PC-3 (cell line): ENCODE measurements around the gene MRRF. TPM values are rescaled to one million over a fixed set of nuclear protein-coding genes. Genes with fewer than 3 reads are reported as not detected.

Experiments
- ATAC-seq: fragments of 200-7000 bp; cut with Tn5 transposase; 2 replicates; pipeline ENCODE4 v1.9.1; 2020; ENCODE audit warnings: mild to moderate bottlenecking, moderate library complexity
- BruUV-seq: library from RNA; stranded (reverse); fragments of 400-500 nt; replicated peaks from 2 replicates; lab custom pipeline; 2021; lab: Mats Ljungman, UMichigan
- CTCF ChIA-PET: fragments of 300-600 bp; sonication (Branson Sonifier 250); formaldehyde crosslinking; loops from one replicate; lab custom pipeline; 2022; ENCODE audit warnings: antibody characterized with exemption; lab: Charles Lee
- POLR2A ChIA-PET: fragments of 300-600 bp; sonication (Branson Sonifier 250); formaldehyde crosslinking; loops from one replicate; lab custom pipeline; 2022; ENCODE audit warnings: antibody characterized with exemption; ENCODE audit not compliant: unreplicated experiment; lab: Charles Lee
- DNase-seq: peaks from one replicate; pipeline ENCODE4 v3.0.0-alpha.2; 2015
- H2AFZ ChIP-seq: fragments of 300-600 bp; sonication (generic); 2 replicates; pipeline ENCODE4 v1.6.0; 2016; ENCODE audit warnings: antibody characterized with exemption, low read length
- H3F3A ChIP-seq: fragments of 300-600 bp; sonication (generic); one replicate; pipeline ENCODE4 v1.6.0; 2017; ENCODE audit warnings: antibody characterized with exemption, low read length, control low read depth, mild to moderate bottlenecking; ENCODE audit not compliant: unreplicated experiment
- H3K27ac ChIP-seq: fragments of 300-600 bp; sonication (generic); 2 replicates; pipeline ENCODE4 v1.5.1; 2016; ENCODE audit warnings: mild to moderate bottlenecking, low read length
- H3K27me3 ChIP-seq: fragments of 300-600 bp; sonication (generic); 2 replicates; pipeline ENCODE4 v1.6.1; 2016; ENCODE audit warnings: low read length, mixed read lengths
- H3K36me3 ChIP-seq: fragments of 300-600 bp; sonication (generic); 2 replicates; pipeline ENCODE4 v1.6.1; 2016; ENCODE audit warnings: low read depth, mixed run types, low read length, mixed read lengths
- H3K4me1 ChIP-seq: fragments of 300-600 bp; sonication (generic); 2 replicates; pipeline ENCODE4 v1.5.1; 2016; ENCODE audit warnings: low read length; ENCODE audit not compliant: insufficient read depth
- H3K4me2 ChIP-seq: fragments of 300-600 bp; sonication (generic); 2 replicates; pipeline ENCODE4 v1.6.0; 2016; ENCODE audit warnings: low read length
- H3K4me3 ChIP-seq: fragments of 300-600 bp; sonication (generic); 2 replicates; pipeline ENCODE4 v1.5.1; 2016; ENCODE audit warnings: mild to moderate bottlenecking, low read length, mixed read lengths
- H3K79me2 ChIP-seq: fragments of 300-600 bp; sonication (generic); 2 replicates; pipeline ENCODE4 v1.6.1; 2017; ENCODE audit warnings: low read length, mixed read lengths
- H3K9ac ChIP-seq: fragments of 300-600 bp; sonication (generic); 2 replicates; pipeline ENCODE4 v1.6.0; 2016; ENCODE audit warnings: mild to moderate bottlenecking, low read length
- H3K9me2 ChIP-seq: fragments of 300-600 bp; sonication (generic); replicated peaks from 2 replicates; pipeline ENCODE4 v1.6.1; 2016; ENCODE audit warnings: mixed run types, low read length, mixed read lengths
- H3K9me3 ChIP-seq: fragments of 300-600 bp; sonication (generic); 2 replicates; pipeline ENCODE4 v1.6.1; 2016; ENCODE audit warnings: low read length, mixed read lengths
- H4K20me1 ChIP-seq: fragments of 300-600 bp; sonication (generic); 2 replicates; pipeline ENCODE4 v1.6.1; 2016; ENCODE audit warnings: low read length, mixed read lengths
- EZH2 ChIP-seq: fragments of 300-600 bp; sonication (generic); IDR thresholded peaks from one replicate; pipeline ENCODE4 v1.6.1; 2017; ENCODE audit warnings: antibody characterized with exemption, mild to moderate bottlenecking, low read length; ENCODE audit not compliant: unreplicated experiment
- EZH2phosphoT487 ChIP-seq: fragments of 300-600 bp; sonication (generic); IDR thresholded peaks from 2 replicates; pipeline ENCODE4 v1.6.1; 2018; ENCODE audit warnings: mild to moderate bottlenecking, antibody characterized with exemption, low read length, borderline replicate concordance
- intact Hi-C: fragments of 100-400 bp; cut with micrococcal nuclease; formaldehyde crosslinking; loops from 2 replicates; pipeline ENCODE4 v1.9.0; 2023
- total RNA-seq: library from RNA; depleted of rRNA; stranded (reverse); fragments of >200 nt; gene quantifications from 2 replicates; pipeline ENCODE4 v1.2.3, GENCODE V29; 2014
- TF ChIP-seq, protein P1 (sequence below): fragments of 300-600 bp; sonication (generic); conservative IDR thresholded peaks from 2 replicates; pipeline ENCODE4 v1.5.1; 2017; ENCODE audit warnings: antibody characterized with exemption, low read depth, mild to moderate bottlenecking, low read length

The MRRF gene
- total RNA-seq, 1 experiment from 2014 or later: 30.2 TPM

- H3K9ac ChIP-seq: no peak overlapping the region
- no peaks in the 10 kb centered on the region for H3K9me2 ChIP-seq
- ChIA-PET POLR2A (no interaction called here), CTCF (no interaction called here)
- no peaks in the 10 kb centered on the region for H3K36me3 ChIP-seq
- no peak overlapping the region for H3K4me2 ChIP-seq
- H3K4me3 ChIP-seq: no peak overlapping the region
- no peaks in the 10 kb centered on the region for H3K27me3 ChIP-seq
- intact Hi-C loops: no loop called here
- TF ChIP-seq, protein P1, sequence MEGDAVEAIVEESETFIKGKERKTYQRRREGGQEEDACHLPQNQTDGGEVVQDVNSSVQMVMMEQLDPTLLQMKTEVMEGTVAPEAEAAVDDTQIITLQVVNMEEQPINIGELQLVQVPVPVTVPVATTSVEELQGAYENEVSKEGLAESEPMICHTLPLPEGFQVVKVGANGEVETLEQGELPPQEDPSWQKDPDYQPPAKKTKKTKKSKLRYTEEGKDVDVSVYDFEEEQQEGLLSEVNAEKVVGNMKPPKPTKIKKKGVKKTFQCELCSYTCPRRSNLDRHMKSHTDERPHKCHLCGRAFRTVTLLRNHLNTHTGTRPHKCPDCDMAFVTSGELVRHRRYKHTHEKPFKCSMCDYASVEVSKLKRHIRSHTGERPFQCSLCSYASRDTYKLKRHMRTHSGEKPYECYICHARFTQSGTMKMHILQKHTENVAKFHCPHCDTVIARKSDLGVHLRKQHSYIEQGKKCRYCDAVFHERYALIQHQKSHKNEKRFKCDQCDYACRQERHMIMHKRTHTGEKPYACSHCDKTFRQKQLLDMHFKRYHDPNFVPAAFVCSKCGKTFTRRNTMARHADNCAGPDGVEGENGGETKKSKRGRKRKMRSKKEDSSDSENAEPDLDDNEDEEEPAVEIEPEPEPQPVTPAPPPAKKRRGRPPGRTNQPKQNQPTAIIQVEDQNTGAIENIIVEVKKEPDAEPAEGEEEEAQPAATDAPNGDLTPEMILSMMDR: no peak
- TF ChIP-seq EZH2phosphoT487: no peak
- no peak for TF ChIP-seq EZH2
- no peak overlapping the region for H3K27ac ChIP-seq
- DNase-seq (no peak), ATAC-seq (no peak)
- H4K20me1 ChIP-seq: no peaks in the 10 kb centered on the region
- H3K9me3 ChIP-seq: no peaks in the 10 kb centered on the region
- H3F3A ChIP-seq: no peaks in the 10 kb centered on the region
- no TSS peak for BruUV-seq
- no peaks in the 10 kb centered on the region for H3K79me2 ChIP-seq
- no peak overlapping the region for H2AFZ ChIP-seq
- no peaks in the 10 kb centered on the region for H3K4me1 ChIP-seq
Measured at GRCh38 chr9:122376796-122377195, 112.1 kb downstream of the MRRF start.

GRCh38 chr9:122377241-122378164 is 112.8 kb downstream of the MRRF start:
- no peaks in the 10 kb centered on the region for H4K20me1 ChIP-seq
- BruUV-seq: no TSS peak
- TF ChIP-seq EZH2phosphoT487 (no peak), EZH2 (no peak)
- TF ChIP-seq, protein P1: no peak
- CTCF ChIA-PET: no interaction called here
- H3K4me3 ChIP-seq: no peak overlapping the region
- no peak overlapping the region for H3K4me2 ChIP-seq
- no peaks in the 10 kb centered on the region for H3F3A ChIP-seq
- no peaks in the 10 kb centered on the region for H3K79me2 ChIP-seq
- POLR2A ChIA-PET: no interaction called here
- no peak overlapping the region for H3K27ac ChIP-seq
- no peaks in the 10 kb centered on the region for H3K4me1 ChIP-seq
- no peaks in the 10 kb centered on the region for H3K9me3 ChIP-seq
- no peak for ATAC-seq
- no peak overlapping the region for H3K9ac ChIP-seq
- intact Hi-C loops: no loop called here
- DNase-seq: no peak
- no peaks in the 10 kb centered on the region for H3K27me3 ChIP-seq
- H2AFZ ChIP-seq: no peak overlapping the region
- no peaks in the 10 kb centered on the region for H3K36me3 ChIP-seq
- H3K9me2 ChIP-seq: no peaks in the 10 kb centered on the region

DNA sequence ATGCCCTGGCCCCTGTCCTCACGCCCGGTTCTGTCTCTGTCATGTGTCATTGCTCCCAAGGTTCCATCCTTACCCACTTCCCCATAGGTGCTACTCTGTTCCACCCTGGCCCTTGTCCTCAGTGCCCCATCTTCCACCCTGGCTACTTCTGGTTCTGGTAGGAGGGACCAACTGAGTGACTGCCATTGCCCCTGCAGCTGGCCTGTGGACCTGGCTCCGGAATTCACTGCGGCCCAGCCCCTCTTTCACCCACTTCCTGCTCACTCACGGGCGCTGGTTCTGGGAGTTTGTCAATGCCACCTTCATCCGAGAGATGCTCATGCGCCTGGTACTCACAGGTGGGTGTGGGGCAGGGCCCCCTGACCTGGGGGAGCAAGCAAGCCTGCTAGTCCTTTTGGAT is 113.6 kb downstream of the MRRF start:
- Histone ChIP-seq H3K27ac (no peak overlapping the region), H3K9me3 (no peaks in the 10 kb centered on the region), H3K36me3 (no peaks in the 10 kb centered on the region), H3K9me2 (no peaks in the 10 kb centered on the region), H3K4me2 (no peak overlapping the region), H3F3A (no peaks in the 10 kb centered on the region), H3K79me2 (no peaks in the 10 kb centered on the region), H3K9ac (no peak overlapping the region), H3K4me3 (no peak overlapping the region), H4K20me1 (no peaks in the 10 kb centered on the region), H2AFZ (no peak overlapping the region), H3K4me1 (no peaks in the 10 kb centered on the region), H3K27me3 (no peaks in the 10 kb centered on the region)
- POLR2A ChIA-PET: no interaction called here
- BruUV-seq: no TSS peak
- TF ChIP-seq EZH2 (no peak), EZH2phosphoT487 (no peak)
- TF ChIP-seq, protein P1: no peak
- DNase-seq (no peak), ATAC-seq (no peak)
- CTCF ChIA-PET: no interaction called here
- intact Hi-C loops: no loop called here
